Osteocyte (in vitro differentiated cells): ENCODE data around the gene CRYBB1. TPM values are rescaled to one million over a fixed set of nuclear protein-coding genes. Genes with fewer than 3 reads are reported as not detected.

Experiments
- DNase-seq: peaks from one replicate; pipeline ENCODE4 v3.0.0; 2021; ENCODE audit warnings: mixed read lengths; ENCODE audit not compliant: unreplicated experiment; ENCODE audit errors: extremely low spot score
- H3K27ac Mint-ChIP-seq: one replicate; pipeline ENCODE4 v1.8.0; 2021; ENCODE audit warnings: mild to moderate bottlenecking, mixed read lengths; ENCODE audit not compliant: unreplicated experiment
- H3K27me3 Mint-ChIP-seq: one replicate; pipeline ENCODE4 v1.8.0; 2021; ENCODE audit warnings: mixed read lengths; ENCODE audit not compliant: unreplicated experiment
- H3K36me3 Mint-ChIP-seq: one replicate; pipeline ENCODE4 v1.8.0; 2021; ENCODE audit warnings: mixed read lengths; ENCODE audit not compliant: unreplicated experiment
- H3K4me1 Mint-ChIP-seq: one replicate; pipeline ENCODE4 v1.8.0; 2021; ENCODE audit warnings: mixed read lengths; ENCODE audit not compliant: unreplicated experiment
- H3K4me3 Mint-ChIP-seq: one replicate; pipeline ENCODE4 v1.8.0; 2021; ENCODE audit warnings: mild to moderate bottlenecking, moderate library complexity, mixed read lengths; ENCODE audit not compliant: unreplicated experiment
- H3K9me3 Mint-ChIP-seq: one replicate; pipeline ENCODE4 v1.8.0; 2021; ENCODE audit warnings: mixed read lengths; ENCODE audit not compliant: unreplicated experiment
- total RNA-seq: library from RNA; stranded (reverse); gene quantifications from 2 replicates; pipeline ENCODE4 v1.2.1, GENCODE V29; 2021
- TF ChIP-seq, protein P1 (sequence below): fragments of 200-600 bp; sonication (generic); IDR thresholded peaks from 2 replicates; pipeline ENCODE4 v1.5.0; 2021; ENCODE audit warnings: antibody characterized with exemption, mild to moderate bottlenecking, moderate library complexity

CRYBB1 gene
- total RNA-seq, 1 donor from 2014 or later = not detected

DNA sequence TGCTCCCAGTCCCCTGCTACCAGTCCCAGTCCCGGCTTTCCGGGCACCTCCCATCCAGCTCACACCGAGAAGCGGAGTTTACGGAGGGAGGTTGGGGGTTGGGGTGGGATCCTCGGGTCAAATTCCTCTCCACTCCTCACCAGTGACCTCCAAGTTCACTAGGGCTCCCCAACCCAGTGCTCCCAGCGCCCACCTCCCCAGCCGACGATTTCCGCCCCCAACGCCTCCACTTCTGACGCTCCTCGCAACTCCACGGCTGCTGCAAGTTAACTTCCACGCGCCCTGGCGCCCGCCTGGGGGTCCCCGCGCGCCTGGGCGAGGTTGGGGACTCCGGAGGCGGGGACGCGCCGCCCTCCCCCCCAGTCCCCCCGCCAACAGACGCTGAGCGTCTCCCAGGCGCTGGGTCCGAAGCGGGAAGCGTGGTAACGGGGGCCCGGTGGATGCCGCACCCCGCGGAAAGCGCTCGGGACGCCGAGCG is 28.4 kb downstream of the CRYBB1 start:
- H3K9me3 Mint-ChIP-seq = no peaks in the 10 kb centered on the region
- peak overlapping the region; percentile 23 for H3K27ac Mint-ChIP-seq
- no peak for DNase-seq
- H3K4me3 Mint-ChIP-seq = peak overlapping the region; percentile 78
- H3K36me3 Mint-ChIP-seq = no peaks in the 10 kb centered on the region
- H3K27me3 Mint-ChIP-seq = peaks cover 20% of the 10 kb centered on the region
- TF ChIP-seq, protein P1, sequence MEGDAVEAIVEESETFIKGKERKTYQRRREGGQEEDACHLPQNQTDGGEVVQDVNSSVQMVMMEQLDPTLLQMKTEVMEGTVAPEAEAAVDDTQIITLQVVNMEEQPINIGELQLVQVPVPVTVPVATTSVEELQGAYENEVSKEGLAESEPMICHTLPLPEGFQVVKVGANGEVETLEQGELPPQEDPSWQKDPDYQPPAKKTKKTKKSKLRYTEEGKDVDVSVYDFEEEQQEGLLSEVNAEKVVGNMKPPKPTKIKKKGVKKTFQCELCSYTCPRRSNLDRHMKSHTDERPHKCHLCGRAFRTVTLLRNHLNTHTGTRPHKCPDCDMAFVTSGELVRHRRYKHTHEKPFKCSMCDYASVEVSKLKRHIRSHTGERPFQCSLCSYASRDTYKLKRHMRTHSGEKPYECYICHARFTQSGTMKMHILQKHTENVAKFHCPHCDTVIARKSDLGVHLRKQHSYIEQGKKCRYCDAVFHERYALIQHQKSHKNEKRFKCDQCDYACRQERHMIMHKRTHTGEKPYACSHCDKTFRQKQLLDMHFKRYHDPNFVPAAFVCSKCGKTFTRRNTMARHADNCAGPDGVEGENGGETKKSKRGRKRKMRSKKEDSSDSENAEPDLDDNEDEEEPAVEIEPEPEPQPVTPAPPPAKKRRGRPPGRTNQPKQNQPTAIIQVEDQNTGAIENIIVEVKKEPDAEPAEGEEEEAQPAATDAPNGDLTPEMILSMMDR = no peak
- peaks cover 35% of the 10 kb centered on the region for H3K4me1 Mint-ChIP-seq

DNA sequence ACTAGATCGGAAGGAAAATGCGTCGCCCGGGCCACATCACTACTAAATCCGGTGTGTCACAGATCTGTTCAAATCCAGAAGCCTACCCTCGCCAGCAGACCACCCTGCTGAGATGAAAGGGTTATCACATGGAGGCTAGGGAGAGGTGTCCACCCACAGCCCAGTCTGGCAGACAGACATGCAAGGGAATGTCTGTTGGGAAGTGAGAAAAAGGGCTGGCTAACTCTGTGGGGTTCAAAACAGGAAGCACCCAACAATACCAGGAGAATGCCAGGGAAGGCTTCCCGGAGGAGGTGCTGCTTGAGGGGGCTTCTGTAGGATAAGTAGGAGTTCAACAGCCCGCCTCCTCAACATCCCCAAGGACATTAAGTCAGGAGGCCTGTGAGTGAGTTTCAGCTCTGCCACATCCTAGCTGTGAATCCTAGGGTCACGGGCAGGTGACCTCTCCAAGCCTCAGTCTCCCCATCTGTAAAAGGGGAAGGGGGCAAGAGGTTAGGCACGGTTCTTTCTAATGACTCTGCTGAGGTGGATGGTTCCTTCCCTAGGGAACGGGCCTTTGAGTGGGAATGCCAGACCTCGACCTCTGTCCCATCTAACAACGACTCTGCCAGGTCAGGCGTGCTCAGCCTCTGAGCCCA is 29.0 kb downstream of the CRYBB1 start:
- no peaks in the 10 kb centered on the region for H3K36me3 Mint-ChIP-seq
- peaks cover 40% of the 10 kb centered on the region for H3K4me1 Mint-ChIP-seq
- peak overlapping the region; percentile 78 for H3K4me3 Mint-ChIP-seq
- H3K9me3 Mint-ChIP-seq = no peaks in the 10 kb centered on the region
- peaks cover 15% of the 10 kb centered on the region for H3K27me3 Mint-ChIP-seq
- DNase-seq = no peak
- H3K27ac Mint-ChIP-seq = no peak overlapping the region
- TF ChIP-seq, protein P1 = no peak

DNA sequence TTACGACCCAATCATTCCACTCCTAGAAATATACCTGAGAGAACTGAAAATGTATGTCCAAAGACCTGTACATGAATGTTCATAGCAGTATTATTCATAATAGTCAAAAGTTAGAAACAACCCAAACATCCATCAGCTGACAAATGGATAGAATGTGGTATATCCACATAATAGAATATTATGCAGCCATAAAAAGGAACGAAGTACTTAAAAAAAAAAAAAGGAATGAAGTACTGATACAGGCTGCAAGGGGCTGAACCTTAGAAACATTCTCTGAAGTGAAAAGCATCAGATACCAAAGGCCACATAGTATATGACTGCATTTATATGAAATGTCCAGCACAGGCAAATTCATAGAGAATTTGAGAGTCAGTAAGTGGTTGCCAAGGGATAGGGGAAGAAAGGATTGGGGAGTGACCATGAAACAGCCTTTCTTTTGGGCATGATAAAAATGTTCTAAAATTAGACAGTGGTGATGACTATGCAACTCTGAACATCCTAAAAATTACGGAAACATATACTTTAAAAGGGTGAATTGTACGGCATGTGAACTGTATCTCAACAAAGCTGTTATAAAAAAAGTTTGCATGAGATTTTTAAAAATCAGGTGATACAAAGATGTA is 29.7 kb downstream of the CRYBB1 start:
- Mint-ChIP-seq H3K36me3 (no peaks in the 10 kb centered on the region), H3K27ac (no peak overlapping the region), H3K27me3 (peaks cover 13% of the 10 kb centered on the region), H3K4me1 (peaks cover 42% of the 10 kb centered on the region), H3K4me3 (peak overlapping the region; percentile 78), H3K9me3 (no peaks in the 10 kb centered on the region)
- TF ChIP-seq, protein P1 = no peak
- no peak for DNase-seq

DNA sequence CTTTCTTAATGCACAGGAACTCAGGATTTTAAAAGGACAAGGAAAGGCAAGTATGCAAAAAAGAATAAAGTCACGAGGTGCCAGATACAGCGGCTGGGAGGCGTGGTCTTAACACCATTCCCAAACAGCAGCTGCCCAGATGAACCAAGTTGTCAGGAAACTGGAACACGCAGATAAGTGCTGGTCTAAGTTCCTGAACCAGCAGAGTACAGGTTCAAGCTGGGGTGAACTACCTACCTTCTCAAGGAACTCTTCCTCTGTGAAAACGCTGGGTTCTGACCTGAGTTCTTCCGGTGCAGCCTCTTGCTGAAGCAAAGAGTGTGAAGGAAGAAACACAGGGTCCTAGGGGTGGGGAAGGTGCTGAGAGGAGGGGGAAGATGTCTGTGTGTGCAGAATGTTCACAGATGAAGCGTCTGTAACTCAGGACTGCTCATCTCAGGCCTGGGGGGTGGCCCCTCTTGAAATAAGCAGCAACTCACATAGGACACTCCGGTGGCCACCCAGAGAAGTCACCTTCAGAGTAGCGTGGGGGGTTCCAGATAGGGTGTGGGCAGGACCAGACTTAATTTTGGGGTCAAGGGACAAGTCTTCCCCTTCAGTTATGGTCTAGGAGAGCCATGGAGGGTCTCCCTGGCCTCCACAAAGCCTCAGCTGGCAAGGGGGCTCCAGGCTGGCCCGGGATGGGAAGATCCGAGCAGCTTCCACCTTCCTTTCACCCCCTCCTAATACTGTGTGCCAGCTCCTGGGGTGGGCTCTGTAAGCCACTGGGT is 31.1 kb downstream of the CRYBB1 start:
- H3K27ac Mint-ChIP-seq = no peak overlapping the region

More for the DNA sequence above, 31.1 kb downstream of the CRYBB1 start:
- TF ChIP-seq, protein P1 = no peak
- Mint-ChIP-seq H3K9me3 (no peaks in the 10 kb centered on the region), H3K36me3 (no peaks in the 10 kb centered on the region), H3K4me3 (no peak overlapping the region), H3K4me1 (peaks cover 42% of the 10 kb centered on the region), H3K27me3 (no peaks in the 10 kb centered on the region)
- DNase-seq = no peak
